HEK293 (cell line): ENCODE results near the gene IVD.
A peak's percentile ranks its signal among the peaks of the same experiment; 100 is the strongest.

Experiments
- GLI4 ChIP-seq: fragments of 450-650 bp; formaldehyde crosslinking; IDR thresholded peaks from 2 replicates; pipeline ENCODE4 v1.5.1; 2016; ENCODE audit warnings: missing biosample characterization, missing genetic modification characterization
- HOXA7 ChIP-seq: sonication (generic); formaldehyde crosslinking; IDR thresholded peaks from 2 replicates; pipeline ENCODE4 v1.8.1; 2022; ENCODE audit warnings: missing genetic modification reagents, borderline replicate concordance
- HOXD13 ChIP-seq: sonication (generic); formaldehyde crosslinking; IDR thresholded peaks from 2 replicates; pipeline ENCODE4 v1.8.0; 2022; ENCODE audit warnings: missing genetic modification reagents, borderline replicate concordance
- MZF1 ChIP-seq: fragments of 450-650 bp; formaldehyde crosslinking; IDR thresholded peaks from 2 replicates; pipeline ENCODE4 v1.5.1; 2017; ENCODE audit warnings: missing biosample characterization, missing genetic modification characterization, borderline replicate concordance
- PATZ1 ChIP-seq: fragments of 450-650 bp; formaldehyde crosslinking; IDR thresholded peaks from 2 replicates; pipeline ENCODE4 v1.5.1; 2016; ENCODE audit warnings: missing biosample characterization, missing genetic modification characterization
- REST ChIP-seq: fragments of 450-650 bp; formaldehyde crosslinking; IDR thresholded peaks from 2 replicates; pipeline ENCODE4 v1.5.1; 2016; ENCODE audit warnings: missing biosample characterization, missing genetic modification characterization
- SCRT2 ChIP-seq: fragments of 450-650 bp; formaldehyde crosslinking; IDR thresholded peaks from 2 replicates; pipeline ENCODE4 v1.5.1; 2016; ENCODE audit warnings: missing biosample characterization, missing genetic modification characterization
- SP3 ChIP-seq: fragments of 450-650 bp; formaldehyde crosslinking; IDR thresholded peaks from 2 replicates; pipeline ENCODE4 v1.5.1; 2016; ENCODE audit warnings: missing biosample characterization, missing genetic modification characterization
- ZFP3 ChIP-seq: fragments of 450-650 bp; formaldehyde crosslinking; IDR thresholded peaks from 2 replicates; pipeline ENCODE4 v1.5.1; 2016; ENCODE audit warnings: low read depth, missing biosample characterization, missing genetic modification characterization
- ZFP37 ChIP-seq: fragments of 450-650 bp; formaldehyde crosslinking; IDR thresholded peaks from 2 replicates; pipeline ENCODE4 v1.5.1; 2016; ENCODE audit warnings: missing biosample characterization, missing genetic modification characterization
- ZNF114 ChIP-seq: fragments of 450-650 bp; formaldehyde crosslinking; IDR thresholded peaks from 2 replicates; pipeline ENCODE4 v1.5.0; 2017; ENCODE audit warnings: missing biosample characterization, missing genetic modification characterization
- ZNF140 ChIP-seq: fragments of 450-650 bp; formaldehyde crosslinking; IDR thresholded peaks from 2 replicates; pipeline ENCODE4 v1.5.1; 2016; ENCODE audit warnings: missing biosample characterization, missing genetic modification characterization
- ZNF214 ChIP-seq: fragments of 450-650 bp; formaldehyde crosslinking; IDR thresholded peaks from 2 replicates; pipeline ENCODE4 v1.5.1; 2017; ENCODE audit warnings: missing biosample characterization, mild to moderate bottlenecking, missing genetic modification characterization, borderline replicate concordance
- ZNF391 ChIP-seq: fragments of 450-650 bp; formaldehyde crosslinking; IDR thresholded peaks from 2 replicates; pipeline ENCODE4 v1.5.1; 2016; ENCODE audit warnings: low read depth, missing biosample characterization, missing genetic modification characterization, borderline replicate concordance
- ZNF48 ChIP-seq: fragments of 450-650 bp; formaldehyde crosslinking; IDR thresholded peaks from 2 replicates; pipeline ENCODE4 v1.5.1; 2016; ENCODE audit warnings: missing biosample characterization, missing genetic modification characterization
- ZNF501 ChIP-seq: fragments of 450-650 bp; formaldehyde crosslinking; IDR thresholded peaks from 2 replicates; pipeline ENCODE4 v1.5.1; 2016; ENCODE audit warnings: missing biosample characterization, missing genetic modification characterization
- ZNF513 ChIP-seq: fragments of 450-650 bp; IDR thresholded peaks from 2 replicates; pipeline ENCODE4 v1.5.1; 2018; ENCODE audit warnings: missing biosample characterization, missing genetic modification characterization
- ZNF521 ChIP-seq: fragments of 450-650 bp; formaldehyde crosslinking; IDR thresholded peaks from 2 replicates; pipeline ENCODE4 v1.5.1; 2017; ENCODE audit warnings: missing biosample characterization, mild to moderate bottlenecking, missing genetic modification characterization
- ZNF555 ChIP-seq: fragments of 450-650 bp; formaldehyde crosslinking; conservative IDR thresholded peaks from 2 replicates; pipeline ENCODE4 v1.5.1; 2017; ENCODE audit warnings: missing biosample characterization, mild to moderate bottlenecking, missing genetic modification characterization, inconsistent platforms
- ZNF626 ChIP-seq: fragments of 450-650 bp; sonication (Bioruptor Pico); formaldehyde crosslinking; IDR thresholded peaks from 2 replicates; pipeline ENCODE4 v1.5.1; 2018; ENCODE audit warnings: missing biosample characterization, missing genetic modification characterization, inconsistent platforms
- ZNF660 ChIP-seq: fragments of 450-650 bp; IDR thresholded peaks from 2 replicates; pipeline ENCODE4 v1.5.1; 2018; ENCODE audit warnings: missing biosample characterization, mild to moderate bottlenecking, missing genetic modification characterization
- ZNF707 ChIP-seq: fragments of 450-650 bp; formaldehyde crosslinking; IDR thresholded peaks from 2 replicates; pipeline ENCODE4 v1.5.1; 2016; ENCODE audit warnings: missing biosample characterization, missing genetic modification characterization
- ZNF792 ChIP-seq: fragments of 450-650 bp; formaldehyde crosslinking; IDR thresholded peaks from 2 replicates; pipeline ENCODE4 v1.5.1; 2016; ENCODE audit warnings: missing biosample characterization, missing genetic modification characterization
- ZNF830 ChIP-seq: fragments of 450-650 bp; IDR thresholded peaks from 2 replicates; pipeline ENCODE4 v1.5.0; 2018; ENCODE audit warnings: missing biosample characterization, missing genetic modification characterization, low read depth, mild to moderate bottlenecking, moderate library complexity
- ZNF843 ChIP-seq: fragments of 450-650 bp; formaldehyde crosslinking; IDR thresholded peaks from 2 replicates; pipeline ENCODE4 v1.5.1; 2016; ENCODE audit warnings: missing biosample characterization, missing genetic modification characterization
- TF ChIP-seq, protein P1 (sequence below): fragments of 450-650 bp; formaldehyde crosslinking; optimal IDR thresholded peaks from 2 replicates; pipeline ENCODE3; 2016; ENCODE audit warnings: missing biosample characterization, mild to moderate bottlenecking, missing genetic modification characterization
- TF ChIP-seq, protein P2 (sequence below): fragments of 450-650 bp; formaldehyde crosslinking; IDR thresholded peaks from 2 replicates; pipeline ENCODE4 v1.5.1; 2016; ENCODE audit warnings: missing biosample characterization, missing genetic modification characterization, low read depth
- TF ChIP-seq, protein P3 (sequence below): fragments of 450-650 bp; formaldehyde crosslinking; IDR thresholded peaks from 2 replicates; pipeline ENCODE4 v1.5.1; 2016; ENCODE audit warnings: missing biosample characterization, missing genetic modification characterization

Gene IVD

GRCh38 chr15:40382580-40383456, 22.8 kb upstream of the IVD start, which contains the start of gene KNSTRN (continued):
- TF ChIP-seq, protein P1, sequence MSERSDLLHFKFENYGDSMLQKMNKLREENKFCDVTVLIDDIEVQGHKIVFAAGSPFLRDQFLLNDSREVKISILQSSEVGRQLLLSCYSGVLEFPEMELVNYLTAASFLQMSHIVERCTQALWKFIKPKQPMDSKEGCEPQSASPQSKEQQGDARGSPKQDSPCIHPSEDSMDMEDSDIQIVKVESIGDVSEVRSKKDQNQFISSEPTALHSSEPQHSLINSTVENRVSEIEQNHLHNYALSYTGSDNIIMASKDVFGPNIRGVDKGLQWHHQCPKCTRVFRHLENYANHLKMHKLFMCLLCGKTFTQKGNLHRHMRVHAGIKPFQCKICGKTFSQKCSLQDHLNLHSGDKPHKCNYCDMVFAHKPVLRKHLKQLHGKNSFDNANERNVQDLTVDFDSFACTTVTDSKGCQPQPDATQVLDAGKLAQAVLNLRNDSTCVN = peak; percentile 38
- TF ChIP-seq ZNF521 (tag by site-specific recombination) (no peak), PATZ1 (no peak), ZNF707 (tag by site-specific recombination) (no peak), SCRT2 (peak; percentile 12; the same call in 1 of the 2 replicates), ZNF792 (tag by site-specific recombination) (no peak), ZNF555 (tag by site-specific recombination) (no peak), HOXA7 (no peak), REST (tag by site-specific recombination) (no peak), HOXD13 (CRISPR knock-in tag) (no peak), ZNF660 (0 out of 2 replicates have a peak, but pooled peaks have one; percentile 6), ZNF214 (tag by site-specific recombination) (no peak), ZNF391 (no peak), ZNF114 (tag by site-specific recombination) (no peak), ZNF843 (no peak), SP3 (tag by site-specific recombination) (peak; percentile 66), ZNF626 (tag by site-specific recombination) (no peak), ZNF830 (tag by site-specific recombination) (no peak), ZFP37 (tag by site-specific recombination) (no peak), ZNF48 (tag by site-specific recombination) (no peak), ZFP3 (tag by site-specific recombination) (no peak), GLI4 (tag by site-specific recombination) (no peak), MZF1 (tag by site-specific recombination) (no peak), ZNF140 (tag by site-specific recombination) (no peak), ZNF501 (tag by site-specific recombination) (0 out of 2 replicates have a peak, but pooled peaks have one; percentile 30), ZNF513 (no peak)
- TF ChIP-seq, protein P2, sequence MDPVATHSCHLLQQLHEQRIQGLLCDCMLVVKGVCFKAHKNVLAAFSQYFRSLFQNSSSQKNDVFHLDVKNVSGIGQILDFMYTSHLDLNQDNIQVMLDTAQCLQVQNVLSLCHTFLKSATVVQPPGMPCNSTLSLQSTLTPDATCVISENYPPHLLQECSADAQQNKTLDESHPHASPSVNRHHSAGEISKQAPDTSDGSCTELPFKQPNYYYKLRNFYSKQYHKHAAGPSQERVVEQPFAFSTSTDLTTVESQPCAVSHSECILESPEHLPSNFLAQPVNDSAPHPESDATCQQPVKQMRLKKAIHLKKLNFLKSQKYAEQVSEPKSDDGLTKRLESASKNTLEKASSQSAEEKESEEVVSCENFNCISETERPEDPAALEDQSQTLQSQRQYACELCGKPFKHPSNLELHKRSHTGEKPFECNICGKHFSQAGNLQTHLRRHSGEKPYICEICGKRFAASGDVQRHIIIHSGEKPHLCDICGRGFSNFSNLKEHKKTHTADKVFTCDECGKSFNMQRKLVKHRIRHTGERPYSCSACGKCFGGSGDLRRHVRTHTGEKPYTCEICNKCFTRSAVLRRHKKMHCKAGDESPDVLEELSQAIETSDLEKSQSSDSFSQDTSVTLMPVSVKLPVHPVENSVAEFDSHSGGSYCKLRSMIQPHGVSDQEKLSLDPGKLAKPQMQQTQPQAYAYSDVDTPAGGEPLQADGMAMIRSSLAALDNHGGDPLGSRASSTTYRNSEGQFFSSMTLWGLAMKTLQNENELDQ (tag by site-specific recombination) = no peak
- TF ChIP-seq, protein P3, sequence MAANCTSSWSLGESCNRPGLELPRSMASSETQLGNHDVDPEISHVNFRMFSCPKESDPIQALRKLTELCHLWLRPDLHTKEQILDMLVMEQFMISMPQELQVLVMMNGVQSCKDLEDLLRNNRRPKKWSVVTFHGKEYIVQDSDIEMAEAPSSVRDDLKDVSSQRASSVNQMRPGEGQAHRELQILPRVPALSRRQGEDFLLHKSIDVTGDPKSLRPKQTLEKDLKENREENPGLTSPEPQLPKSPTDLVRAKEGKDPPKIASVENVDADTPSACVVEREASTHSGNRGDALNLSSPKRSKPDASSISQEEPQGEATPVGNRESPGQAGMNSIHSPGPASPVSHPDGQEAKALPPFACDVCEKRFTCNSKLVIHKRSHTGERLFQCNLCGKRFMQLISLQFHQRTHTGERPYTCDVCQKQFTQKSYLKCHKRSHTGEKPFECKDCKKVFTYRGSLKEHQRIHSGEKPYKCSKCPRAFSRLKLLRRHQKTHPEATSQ (tag by site-specific recombination) = no peak
